HG02588 (cell line): ENCODE results near the gene B9D1.

Experiments used
- ATAC-seq: cut with Tn5 transposase; IDR thresholded peaks from one replicate; pipeline ENCODE4 v1.9.1; 2021; ENCODE audit warnings: mild to moderate bottlenecking, moderate library complexity; ENCODE audit not compliant: unreplicated experiment

B9D1 gene

GRCh38 chr17:19341641-19342610, 20.6 kb downstream of the B9D1 start:
- no peak for ATAC-seq

- ATAC-seq = no peak
Observed at GRCh38 chr17:19341211-19341631, 21.3 kb downstream of the B9D1 start.

- ATAC-seq = no peak
Observed at GRCh38 chr17:19339341-19339815, 23.1 kb downstream of the B9D1 start.

GRCh38 chr17:19338031-19338990, 24.2 kb downstream of the B9D1 start:
- ATAC-seq = no peak

GRCh38 chr17:19337712-19338023, 24.9 kb downstream of the B9D1 start:
- ATAC-seq = no peak

GRCh38 chr17:19336938-19337711, 25.4 kb downstream of the B9D1 start:
- ATAC-seq = no peak

GRCh38 chr17:19335951-19336631, 26.4 kb downstream of the B9D1 start:
- ATAC-seq = no peak

GRCh38 chr17:19334331-19334730, 28.2 kb downstream of the B9D1 start:
- no peak for ATAC-seq

- ATAC-seq = no peak
Observed at GRCh38 chr17:19333736-19334290, 28.7 kb downstream of the B9D1 start.

- no peak for ATAC-seq
Observed at GRCh38 chr17:19333132-19333440, 29.4 kb downstream of the B9D1 start.

GRCh38 chr17:19332371-19333131, 30.0 kb downstream of the B9D1 start:
- no peak for ATAC-seq

GRCh38 chr17:19331543-19332245, 30.8 kb downstream of the B9D1 start:
- no peak for ATAC-seq

- no peak for ATAC-seq
Observed at GRCh38 chr17:19331134-19331533, 31.4 kb downstream of the B9D1 start.

- no peak for ATAC-seq
Observed at GRCh38 chr17:19330271-19330670, 32.3 kb downstream of the B9D1 start.

- no peak for ATAC-seq
Observed at GRCh38 chr17:19329839-19330238, 32.7 kb downstream of the B9D1 start.

GRCh38 chr17:19329136-19329535, 33.4 kb downstream of the B9D1 start:
- no peak for ATAC-seq

- no peak for ATAC-seq
Observed at GRCh38 chr17:19328441-19329061, 34.0 kb downstream of the B9D1 start.
